Measurements from ENCODE around the gene GRM4.

Gene GRM4

GRCh38 chr6:33980176-33981175, 165.4 kb downstream of the GRM4 start:
- Histone ChIP-seq H3K4me3 (ENCODE audit: low read depth, low read length, poor library complexity, severe bottlenecking) (no peak overlapping the region), H3K9ac (ENCODE audit: low read length) (no peak overlapping the region), H3K9me3 (ENCODE audit: low read length) (no peaks in the 10 kb centered on the region), H2AFZ (ENCODE audit: low read length) (no peak overlapping the region), H3K27me3 (ENCODE audit: insufficient read depth, low read length) (no peaks in the 10 kb centered on the region; the same call in 1 of the 2 replicates), H4K20me1 (ENCODE audit: insufficient read depth, low read length) (no peaks in the 10 kb centered on the region), H3K27ac (ENCODE audit: low read depth, low read length, poor library complexity, severe bottlenecking) (no peak overlapping the region), H3K4me1 (ENCODE audit: insufficient read depth, low read length, severe bottlenecking) (no peaks in the 10 kb centered on the region), H3K4me2 (ENCODE audit: low read length) (no peak overlapping the region), H3F3A (ENCODE audit: insufficient read depth, low read length) (no peaks in the 10 kb centered on the region), H3K36me3 (ENCODE audit: insufficient read depth, low read length) (no peaks in the 10 kb centered on the region), H3K79me2 (ENCODE audit: insufficient read depth, low read length) (no peaks in the 10 kb centered on the region), H3K9me2 (ENCODE audit: low read depth, low read length) (no peaks in the 10 kb centered on the region)
- TF ChIP-seq EZH2 (IDR thresholded peaks at IDR 0.05; ENCODE audit: borderline replicate concordance, low read length) (no peak), CTCF (IDR thresholded peaks at IDR 0.05; ENCODE audit: low read length) (no peak)

DNA sequence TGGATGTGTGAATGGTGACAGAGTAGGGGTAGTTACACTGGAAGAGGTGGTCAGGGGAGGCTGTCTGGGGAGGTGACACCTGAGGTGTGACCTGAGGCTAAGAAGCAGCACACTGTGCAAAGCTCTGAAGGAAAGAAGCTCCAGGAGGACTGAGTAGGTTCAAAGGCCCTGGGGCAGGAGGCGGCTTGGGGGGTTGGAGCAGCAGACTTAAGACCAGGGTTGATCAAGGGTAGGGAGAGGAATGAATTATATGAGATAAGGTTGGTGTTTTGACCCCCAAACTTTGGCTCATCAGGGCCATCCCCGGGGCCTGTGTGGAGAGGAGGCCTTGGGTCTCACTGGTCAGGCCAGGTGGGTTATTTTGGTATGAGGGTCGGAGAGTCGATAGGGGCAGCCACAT, 166.1 kb downstream of the GRM4 start:
- H3F3A ChIP-seq (ENCODE audit: insufficient read depth, low read length), result no peaks in the 10 kb centered on the region
- H4K20me1 ChIP-seq (ENCODE audit: insufficient read depth, low read length), result no peaks in the 10 kb centered on the region
- no peak overlapping the region for H2AFZ ChIP-seq (ENCODE audit: low read length)
- no peaks in the 10 kb centered on the region for H3K4me1 ChIP-seq (ENCODE audit: insufficient read depth, low read length, severe bottlenecking)
- H3K27ac ChIP-seq (ENCODE audit: low read depth, low read length, poor library complexity, severe bottlenecking), result no peak overlapping the region
- no peaks in the 10 kb centered on the region for H3K79me2 ChIP-seq (ENCODE audit: insufficient read depth, low read length)
- no peaks in the 10 kb centered on the region for H3K9me2 ChIP-seq (ENCODE audit: low read depth, low read length)
- H3K27me3 ChIP-seq (ENCODE audit: insufficient read depth, low read length), result no peaks in the 10 kb centered on the region; the same call in 1 of the 2 replicates
- H3K4me3 ChIP-seq (ENCODE audit: low read depth, low read length, poor library complexity, severe bottlenecking), result no peak overlapping the region
- H3K9ac ChIP-seq (ENCODE audit: low read length), result no peak overlapping the region
- TF ChIP-seq EZH2 (IDR thresholded peaks at IDR 0.05; ENCODE audit: borderline replicate concordance, low read length), result no peak
- TF ChIP-seq CTCF (IDR thresholded peaks at IDR 0.05; ENCODE audit: low read length), result no peak
- no peak overlapping the region for H3K4me2 ChIP-seq (ENCODE audit: low read length)
- H3K9me3 ChIP-seq (ENCODE audit: low read length), result no peaks in the 10 kb centered on the region
- H3K36me3 ChIP-seq (ENCODE audit: insufficient read depth, low read length), result no peaks in the 10 kb centered on the region

GRCh38 chr6:33978412-33979150, 167.3 kb downstream of the GRM4 start:
- H3F3A ChIP-seq (ENCODE audit: insufficient read depth, low read length), result no peaks in the 10 kb centered on the region
- H3K9ac ChIP-seq (ENCODE audit: low read length), result no peak overlapping the region
- no peak overlapping the region for H2AFZ ChIP-seq (ENCODE audit: low read length)
- H3K4me2 ChIP-seq (ENCODE audit: low read length), result no peak overlapping the region
- no peaks in the 10 kb centered on the region; the same call in 1 of the 2 replicates for H3K27me3 ChIP-seq (ENCODE audit: insufficient read depth, low read length)
- H4K20me1 ChIP-seq (ENCODE audit: insufficient read depth, low read length), result no peaks in the 10 kb centered on the region
- no peak overlapping the region for H3K4me3 ChIP-seq (ENCODE audit: low read depth, low read length, poor library complexity, severe bottlenecking)
- H3K36me3 ChIP-seq (ENCODE audit: insufficient read depth, low read length), result no peaks in the 10 kb centered on the region
- H3K9me2 ChIP-seq (ENCODE audit: low read depth, low read length), result no peaks in the 10 kb centered on the region
- no peak for TF ChIP-seq CTCF (IDR thresholded peaks at IDR 0.05; ENCODE audit: low read length)
- TF ChIP-seq EZH2 (IDR thresholded peaks at IDR 0.05; ENCODE audit: borderline replicate concordance, low read length), result no peak
- no peaks in the 10 kb centered on the region for H3K4me1 ChIP-seq (ENCODE audit: insufficient read depth, low read length, severe bottlenecking)
- no peaks in the 10 kb centered on the region for H3K9me3 ChIP-seq (ENCODE audit: low read length)
- H3K27ac ChIP-seq (ENCODE audit: low read depth, low read length, poor library complexity, severe bottlenecking), result no peak overlapping the region
- no peaks in the 10 kb centered on the region for H3K79me2 ChIP-seq (ENCODE audit: insufficient read depth, low read length)

All from OCI-LY1 (cell line).